Urothelium cell line (cell line): ENCODE measurements around the gene ARHGAP26.

Source experiments
- DNase-seq: peaks from one replicate; pipeline ENCODE4 v3.0.0; 2011; ENCODE audit warnings: low spot score, mixed read lengths
- FAIRE-seq: peaks from 2 replicates; lab custom pipeline; 2011; peaks lifted over from hg19 to GRCh38; lab: Jason Lieb, UNC

ARHGAP26 gene

GRCh38 chr5:143275512-143276363, 505.6 kb downstream of the ARHGAP26 start:
- DNase-seq (no peak), FAIRE-seq (no peak)

GRCh38 chr5:143277536-143277935, 507.4 kb downstream of the ARHGAP26 start:
- DNase-seq (no peak), FAIRE-seq (no peak)
